Measurements from ENCODE around the gene ZNF674. TPM values are rescaled to one million over a fixed set of nuclear protein-coding genes. Genes with fewer than 3 reads are reported as not detected.

The ZNF674 gene
- total RNA-seq, 2 experiments from 2014 or later = 1.7 to 2.0 TPM

- ChIA-PET POLR2A (no interaction called here), CTCF (no interaction called here)
- Mint-ChIP-seq H3K4me3 (no peak overlapping the region), H3K4me1 (ENCODE audit: low read depth) (peaks cover 14% of the 10 kb centered on the region), H3K27me3 (no peaks in the 10 kb centered on the region), H3K9me3 (no peaks in the 10 kb centered on the region), H3K36me3 (ENCODE audit: low read depth) (peaks cover 3% of the 10 kb centered on the region), H3K27ac (no peak overlapping the region)
- intact Hi-C loops (cut with micrococcal nuclease) = no loop called here
- ATAC-seq (no peak), DNase-seq (no peak)
- TF ChIP-seq, protein P1, sequence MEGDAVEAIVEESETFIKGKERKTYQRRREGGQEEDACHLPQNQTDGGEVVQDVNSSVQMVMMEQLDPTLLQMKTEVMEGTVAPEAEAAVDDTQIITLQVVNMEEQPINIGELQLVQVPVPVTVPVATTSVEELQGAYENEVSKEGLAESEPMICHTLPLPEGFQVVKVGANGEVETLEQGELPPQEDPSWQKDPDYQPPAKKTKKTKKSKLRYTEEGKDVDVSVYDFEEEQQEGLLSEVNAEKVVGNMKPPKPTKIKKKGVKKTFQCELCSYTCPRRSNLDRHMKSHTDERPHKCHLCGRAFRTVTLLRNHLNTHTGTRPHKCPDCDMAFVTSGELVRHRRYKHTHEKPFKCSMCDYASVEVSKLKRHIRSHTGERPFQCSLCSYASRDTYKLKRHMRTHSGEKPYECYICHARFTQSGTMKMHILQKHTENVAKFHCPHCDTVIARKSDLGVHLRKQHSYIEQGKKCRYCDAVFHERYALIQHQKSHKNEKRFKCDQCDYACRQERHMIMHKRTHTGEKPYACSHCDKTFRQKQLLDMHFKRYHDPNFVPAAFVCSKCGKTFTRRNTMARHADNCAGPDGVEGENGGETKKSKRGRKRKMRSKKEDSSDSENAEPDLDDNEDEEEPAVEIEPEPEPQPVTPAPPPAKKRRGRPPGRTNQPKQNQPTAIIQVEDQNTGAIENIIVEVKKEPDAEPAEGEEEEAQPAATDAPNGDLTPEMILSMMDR (IDR thresholded peaks at IDR 0.05) = no peak
Observed at GRCh38 chrX:46559062-46559461, 13.8 kb upstream of the ZNF674 start.

DNA sequence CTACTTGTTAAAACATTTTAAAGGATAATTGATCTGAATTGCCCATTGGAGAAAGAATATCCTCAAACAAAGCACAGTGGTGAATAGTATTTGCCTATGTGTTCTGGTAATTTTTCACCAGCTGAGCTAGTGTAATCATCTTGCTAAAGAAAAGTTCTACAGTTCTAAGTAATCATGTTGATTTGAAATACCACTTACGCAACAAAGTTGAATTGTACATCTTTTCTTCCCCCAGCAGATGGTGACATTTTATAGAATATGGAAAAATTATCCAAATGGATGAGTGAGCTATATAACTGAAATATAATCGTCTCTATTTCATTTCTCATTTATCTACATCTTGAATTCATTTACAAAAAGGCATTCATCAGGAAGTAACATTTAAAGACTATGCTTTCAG lies 9.7 kb upstream of the ZNF674 start:
- Mint-ChIP-seq H3K9me3 (no peaks in the 10 kb centered on the region), H3K27me3 (no peaks in the 10 kb centered on the region), H3K4me3 (no peak overlapping the region), H3K36me3 (ENCODE audit: low read depth) (peaks cover 1% of the 10 kb centered on the region), H3K27ac (no peak overlapping the region), H3K4me1 (ENCODE audit: low read depth) (no peaks in the 10 kb centered on the region)
- intact Hi-C loops (cut with micrococcal nuclease) = no loop called here
- no peak for DNase-seq
- ATAC-seq = no peak
- POLR2A ChIA-PET = no interaction called here
- CTCF ChIA-PET = interaction anchor here (0.9 to 2.3 kb wide), 3 partner anchors 12 to 236 kb away, joined by 3 to 7 read pairs (median 3); no protein-coding TSS in a partner anchor
- TF ChIP-seq, protein P1 (IDR thresholded peaks at IDR 0.05) = no peak

DNA sequence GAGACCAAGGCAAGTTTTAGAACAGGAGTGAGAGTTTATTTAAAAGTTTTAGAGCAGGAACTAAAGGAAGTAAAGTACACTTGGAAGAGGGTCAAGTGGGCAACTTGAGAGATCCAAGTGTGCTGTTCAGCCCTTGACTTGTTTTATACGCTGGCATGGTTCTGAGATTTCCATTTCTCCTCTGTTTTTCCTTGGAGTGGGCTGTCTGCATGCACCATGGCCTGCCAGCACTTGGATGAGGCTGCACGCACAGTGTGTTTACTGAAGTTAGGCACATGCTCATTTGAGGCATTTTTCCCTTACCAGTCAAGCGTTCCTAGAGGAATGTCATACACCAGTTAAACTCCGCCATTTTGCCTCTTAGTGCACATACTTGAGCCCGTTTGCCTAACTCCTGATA lies 8.7 kb upstream of the ZNF674 start:
- POLR2A ChIA-PET = no interaction called here

DNA sequence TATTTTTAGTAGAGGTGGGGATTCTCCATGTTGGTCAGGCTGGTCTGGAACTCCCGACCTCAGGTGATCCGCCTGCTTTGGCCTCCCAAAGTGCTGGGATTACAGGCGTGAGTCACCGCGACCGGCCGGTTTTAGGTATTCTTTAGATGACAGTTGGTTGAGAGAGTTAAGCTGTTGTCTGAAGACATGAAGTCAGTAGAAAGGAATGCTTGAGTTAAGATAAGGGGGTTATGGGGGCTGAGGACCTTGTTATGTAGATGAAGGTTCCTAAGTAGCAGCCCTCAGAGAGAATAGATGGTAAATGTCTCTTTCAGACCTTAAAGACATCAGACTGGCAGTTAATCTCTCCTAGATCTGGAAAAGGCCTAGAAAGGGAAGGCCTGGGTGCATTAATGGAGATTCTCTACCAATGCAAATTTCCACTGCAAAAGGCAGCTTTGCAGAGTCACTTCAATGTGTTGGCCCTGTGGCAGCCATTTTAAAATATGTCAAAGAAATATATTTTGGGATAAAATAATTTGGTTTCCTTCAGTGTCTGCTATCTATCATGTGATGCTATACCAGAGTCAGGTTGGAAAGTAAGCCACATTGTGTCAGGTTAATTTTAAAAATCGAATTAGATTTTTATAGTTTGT lies 6.4 kb upstream of the ZNF674 start:
- peaks cover 14% of the 10 kb centered on the region for H3K4me1 Mint-ChIP-seq (ENCODE audit: low read depth)
- DNase-seq = no peak
- H3K27ac Mint-ChIP-seq = no peak overlapping the region
- H3K9me3 Mint-ChIP-seq = no peaks in the 10 kb centered on the region
- H3K4me3 Mint-ChIP-seq = no peak overlapping the region
- no peak for ATAC-seq
- CTCF ChIA-PET = interaction anchor here (1.5 kb wide), 1 partner anchor 143 kb away, joined by 3 read pairs; no protein-coding TSS in a partner anchor
- POLR2A ChIA-PET = no interaction called here
- TF ChIP-seq, protein P1 (IDR thresholded peaks at IDR 0.05) = no peak
- peaks cover 10% of the 10 kb centered on the region for H3K36me3 Mint-ChIP-seq (ENCODE audit: low read depth)
- intact Hi-C loops (cut with micrococcal nuclease) = no loop called here
- no peaks in the 10 kb centered on the region for H3K27me3 Mint-ChIP-seq

More for the DNA sequence above, 8.7 kb upstream of the ZNF674 start:
- DNase-seq (no peak), ATAC-seq (no peak)
- Mint-ChIP-seq H3K4me1 (ENCODE audit: low read depth) (peaks cover 1% of the 10 kb centered on the region), H3K27ac (no peak overlapping the region), H3K36me3 (ENCODE audit: low read depth) (peaks cover 4% of the 10 kb centered on the region), H3K4me3 (no peak overlapping the region), H3K27me3 (no peaks in the 10 kb centered on the region), H3K9me3 (no peaks in the 10 kb centered on the region)
- TF ChIP-seq, protein P1 (IDR thresholded peaks at IDR 0.05) = no peak
- intact Hi-C loops (cut with micrococcal nuclease) = no loop called here
- CTCF ChIA-PET = interaction anchor here (1.2 to 2.3 kb wide), 2 partner anchors 13 to 88 kb away, joined by 3 to 7 read pairs; no protein-coding TSS in a partner anchor

GRCh38 chrX:46549914-46550313 lies 4.7 kb upstream of the ZNF674 start:
- ATAC-seq = no peak
- no peaks in the 10 kb centered on the region for H3K27me3 Mint-ChIP-seq
- no peak overlapping the region for H3K4me3 Mint-ChIP-seq
- DNase-seq = no peak
- H3K36me3 Mint-ChIP-seq (ENCODE audit: low read depth) = peaks cover 15% of the 10 kb centered on the region
- H3K27ac Mint-ChIP-seq = no peak overlapping the region
- ChIA-PET POLR2A (no interaction called here), CTCF (no interaction called here)
- intact Hi-C loops (cut with micrococcal nuclease) = no loop called here
- no peaks in the 10 kb centered on the region for H3K9me3 Mint-ChIP-seq
- H3K4me1 Mint-ChIP-seq (ENCODE audit: low read depth) = peaks cover 18% of the 10 kb centered on the region
- TF ChIP-seq, protein P1 (IDR thresholded peaks at IDR 0.05) = no peak

Data from activated CD8-positive, alpha-beta T cell treated with anti-CD3 and anti-CD28 coated beads for 36 hours (primary cell).